Measurements from ENCODE around the gene FSCN2. TPM values are rescaled to one million over a fixed set of nuclear protein-coding genes. Genes with fewer than 3 reads are reported as not detected.

The FSCN2 gene
- total and polyA plus RNA-seq, 2 donors from 2014 or later = 0.26 to 3.8 TPM

- DNase-seq = peak; percentile 90 to 96 (median 93)
- Histone ChIP-seq H3K9ac (ENCODE audit: low read length in 3 of 3) (no peak overlapping the region), H3K4me1 (ENCODE audit: control insufficient read depth in 2 of 3, insufficient read depth in 2 of 3, low read depth in 1 of 3, low read length in 3 of 3) (peaks cover 0 to 18% (median 4%) of the 10 kb centered on the region in 3 donors), H3K9me3 (ENCODE audit: control insufficient read depth in 2 of 3, insufficient read depth in 1 of 3, low read length in 3 of 3) (no peaks in the 10 kb centered on the region), H3K4me3 (ENCODE audit: low read length in 3 of 3) (peak overlapping the region in 2 of 3 donors; percentile 20 to 55), H3K27ac (ENCODE audit: low read depth in 2 of 2, low read length in 2 of 2) (no peak overlapping the region), H3K36me3 (ENCODE audit: control insufficient read depth in 2 of 3, insufficient read depth in 3 of 3, low read length in 3 of 3) (no peaks in the 10 kb centered on the region), H3K27me3 (ENCODE audit: control insufficient read depth, insufficient read depth, low read length) (no peaks in the 10 kb centered on the region)
- TF ChIP-seq CTCF (IDR thresholded peaks at IDR 0.05; ENCODE audit: borderline replicate concordance, extremely low read depth, insufficient read depth) = peak; percentile 100
- no peak for FAIRE-seq
- intact Hi-C loops (cut with DNase I) = loop anchor here (10.0 kb wide), 1 partner anchor 230 kb away; no protein-coding TSS in a partner anchor
Observed at GRCh38 chr17:81484195-81484979, 43.8 kb upstream of the FSCN2 start.

GRCh38 chr17:81486199-81486810, 41.9 kb upstream of the FSCN2 start:
- Histone ChIP-seq H3K9ac (ENCODE audit: low read length in 3 of 3) (no peak overlapping the region), H3K4me1 (ENCODE audit: control insufficient read depth in 2 of 3, insufficient read depth in 2 of 3, low read depth in 1 of 3, low read length in 3 of 3) (peaks cover 0 to 13% (median 4%) of the 10 kb centered on the region in 3 donors), H3K9me3 (ENCODE audit: control insufficient read depth in 2 of 3, insufficient read depth in 1 of 3, low read length in 3 of 3) (no peaks in the 10 kb centered on the region), H3K4me3 (ENCODE audit: low read length in 3 of 3) (no peak overlapping the region), H3K27me3 (ENCODE audit: control insufficient read depth, insufficient read depth, low read length) (no peaks in the 10 kb centered on the region), H3K36me3 (ENCODE audit: control insufficient read depth in 2 of 3, insufficient read depth in 3 of 3, low read length in 3 of 3) (no peaks in the 10 kb centered on the region), H3K27ac (ENCODE audit: low read depth in 2 of 2, low read length in 2 of 2) (no peak overlapping the region)
- FAIRE-seq (no peak), DNase-seq (peak in 1 of 5 donors; percentile 54)
- no peak for TF ChIP-seq CTCF (IDR thresholded peaks at IDR 0.05; ENCODE audit: borderline replicate concordance, extremely low read depth, insufficient read depth)
- intact Hi-C loops (cut with DNase I) = loop anchor here (10.0 kb wide), 1 partner anchor 232 kb away; no protein-coding TSS in a partner anchor

GRCh38 chr17:81487089-81487486, 41.1 kb upstream of the FSCN2 start:
- Histone ChIP-seq H3K4me1 (ENCODE audit: control insufficient read depth in 2 of 3, insufficient read depth in 2 of 3, low read depth in 1 of 3, low read length in 3 of 3) (peaks cover 0 to 14% (median 0%) of the 10 kb centered on the region in 3 donors), H3K27ac (ENCODE audit: low read depth in 2 of 2, low read length in 2 of 2) (no peak overlapping the region), H3K4me3 (ENCODE audit: low read length in 3 of 3) (no peak overlapping the region), H3K9me3 (ENCODE audit: control insufficient read depth in 2 of 3, insufficient read depth in 1 of 3, low read length in 3 of 3) (no peaks in the 10 kb centered on the region), H3K36me3 (ENCODE audit: control insufficient read depth in 2 of 3, insufficient read depth in 3 of 3, low read length in 3 of 3) (no peaks in the 10 kb centered on the region), H3K27me3 (ENCODE audit: control insufficient read depth, insufficient read depth, low read length) (no peaks in the 10 kb centered on the region), H3K9ac (ENCODE audit: low read length in 3 of 3) (no peak overlapping the region)
- intact Hi-C loops (cut with DNase I) = loop anchor here (10.0 kb wide), 1 partner anchor 232 kb away; no protein-coding TSS in a partner anchor
- DNase-seq = no peak
- no peak for TF ChIP-seq CTCF (IDR thresholded peaks at IDR 0.05; ENCODE audit: borderline replicate concordance, extremely low read depth, insufficient read depth)
- no peak for FAIRE-seq

Data from kidney (tissue), 14 donors.